H1 (cell line): ENCODE data around the gene SLC25A21. TPM values are rescaled to one million over a fixed set of nuclear protein-coding genes. Genes with fewer than 3 reads are reported as not detected.

Experiments used
- CTCF ChIA-PET: fragments of 300-600 bp; sonication (Branson Sonifier 250); formaldehyde crosslinking; loops from one replicate; lab custom pipeline; 2021; ENCODE audit not compliant: partially characterized antibody; lab: Charles Lee
- POLR2A ChIA-PET: fragments of 300-600 bp; sonication (Branson Sonifier 250); formaldehyde crosslinking; loops from one replicate; lab custom pipeline; 2021; ENCODE audit warnings: inconsistent platforms; ENCODE audit not compliant: partially characterized antibody; lab: Charles Lee
- DNase-seq, 2 experiments: peaks; one replicate each; pipeline versions ENCODE4 v3.0.0 to v3.0.0-alpha.2; 2010 to 2022; ENCODE audit warnings: low spot score in 2 of 2, low read depth in 1 of 2, mixed read lengths in 1 of 2
- FAIRE-seq: peaks from 2 replicates; lab custom pipeline; 2011; peaks lifted over from hg19 to GRCh38; lab: Jason Lieb, UNC
- H2AFZ ChIP-seq: 2 replicates; pipeline ENCODE4 v1.8.1; 2012; ENCODE audit warnings: low read length, inconsistent platforms
- H2AK5ac ChIP-seq: 2 replicates; pipeline ENCODE4 v1.6.1; 2013; ENCODE audit warnings: low read depth, low read length
- H2BK120ac ChIP-seq: replicated peaks from 2 replicates; pipeline ENCODE3; 2013; ENCODE audit warnings: low read depth, low read length, inconsistent platforms
- H2BK12ac ChIP-seq: 2 replicates; pipeline ENCODE4 v1.6.1; 2013; ENCODE audit warnings: low read depth, low read length
- H2BK15ac ChIP-seq: 2 replicates; pipeline ENCODE4 v1.6.1; 2013; ENCODE audit warnings: low read length
- H2BK20ac ChIP-seq: 2 replicates; pipeline ENCODE4 v1.6.1; 2013; ENCODE audit warnings: low read length
- H2BK5ac ChIP-seq: 2 replicates; pipeline ENCODE4 v1.6.1; 2013; ENCODE audit warnings: low read depth, low read length
- H3K14ac ChIP-seq: 2 replicates; pipeline ENCODE4 v1.6.1; 2013; ENCODE audit warnings: inconsistent platforms; ENCODE audit not compliant: insufficient read length
- H3K18ac ChIP-seq: 2 replicates; pipeline ENCODE4 v1.6.1; 2013; ENCODE audit warnings: low read length; ENCODE audit errors: extremely low read depth
- H3K23ac ChIP-seq: 2 replicates; pipeline ENCODE4 v1.6.1; 2013; ENCODE audit warnings: inconsistent platforms; ENCODE audit not compliant: insufficient read length
- H3K23me2 ChIP-seq: 2 replicates; pipeline ENCODE4 v1.6.1; 2013; ENCODE audit warnings: low read depth, low read length
- H3K27ac ChIP-seq: 2 replicates; pipeline ENCODE4 v1.6.1; 2011; ENCODE audit warnings: low read depth, low read length, inconsistent platforms
- H3K27me3 ChIP-seq, 4 experiments: replicated peaks in 1 of 4; 1 replicate in 1 of 4; 2 replicates in 3 of 4; pipeline versions ENCODE4 v1.6.1 to v1.8.1; 2011 to 2013; ENCODE audit warnings: low read length in 3 of 4, mild to moderate bottlenecking in 3 of 4, inconsistent platforms in 2 of 4, mixed read lengths in 2 of 4, moderate library complexity in 1 of 4; ENCODE audit not compliant: control insufficient read depth in 3 of 4, insufficient read depth in 3 of 4; ENCODE audit errors: extremely low read depth in 1 of 4
- H3K36me3 ChIP-seq, 4 experiments: 2 replicates each; pipeline versions ENCODE4 v1.6.1 to v1.8.1; 2011 to 2013; ENCODE audit warnings: mild to moderate bottlenecking in 4 of 4, low read length in 3 of 4, moderate library complexity in 2 of 4, control low read depth in 1 of 4, inconsistent platforms in 1 of 4; ENCODE audit not compliant: insufficient read depth in 4 of 4, control insufficient read depth in 2 of 4
- H3K4ac ChIP-seq: replicated peaks from 2 replicates; pipeline ENCODE3; 2013; ENCODE audit warnings: low read length, low read depth, mixed read lengths, inconsistent platforms; ENCODE audit not compliant: insufficient read length
- H3K4me1 ChIP-seq, 4 experiments: replicated peaks in 1 of 4; 1 replicate in 1 of 4; 2 replicates in 3 of 4; pipeline versions ENCODE4 v1.6.1 to v1.8.1; 2011 to 2013; ENCODE audit warnings: low read length in 3 of 4, inconsistent platforms in 2 of 4, mixed read lengths in 1 of 4; ENCODE audit not compliant: insufficient read depth in 4 of 4, control insufficient read depth in 3 of 4
- H3K4me2 ChIP-seq, 2 experiments: 2 replicates each; pipeline versions ENCODE4 v1.6.1 to v1.8.1; 2011 to 2013; ENCODE audit warnings: low read depth in 2 of 2, low read length in 2 of 2, control low read depth in 1 of 2, inconsistent platforms in 1 of 2, mild to moderate bottlenecking in 1 of 2; ENCODE audit not compliant: insufficient read depth in 1 of 2
- H3K4me3 ChIP-seq, 4 experiments: fragments of 200-600, 300-600 bp in 1 of 4; sonication (generic), shearing (Covaris generic), sonication (Bioruptor Twin) in 1 of 4; 2 replicates each; pipeline versions ENCODE4 v1.5.1 to v1.8.1; 2011 to 2016; ENCODE audit warnings: low read length in 4 of 4, low read depth in 3 of 4, control low read depth in 2 of 4, inconsistent platforms in 2 of 4, mild to moderate bottlenecking in 2 of 4, mixed read lengths in 1 of 4, moderate library complexity in 1 of 4; ENCODE audit not compliant: insufficient read depth in 2 of 4; ENCODE audit errors: extremely low read depth in 1 of 4
- H3K56ac ChIP-seq: replicated peaks from 2 replicates; pipeline ENCODE3; 2013; ENCODE audit warnings: low read depth, mild to moderate bottlenecking, mixed read lengths, low read length, inconsistent platforms; ENCODE audit not compliant: insufficient read length
- H3K79me1 ChIP-seq: 2 replicates; pipeline ENCODE4 v1.6.1; 2013; ENCODE audit warnings: low read depth, low read length, control low read depth
- H3K79me2 ChIP-seq, 2 experiments: 2 replicates each; pipeline versions ENCODE4 v1.6.1 to v1.8.1; 2012 to 2013; ENCODE audit warnings: low read length in 2 of 2, mild to moderate bottlenecking in 2 of 2, inconsistent platforms in 1 of 2; ENCODE audit not compliant: insufficient read depth in 2 of 2, control insufficient read depth in 1 of 2
- H3K9ac ChIP-seq, 4 experiments: replicated peaks in 1 of 4; 1 replicate in 1 of 4; 2 replicates in 3 of 4; pipeline versions ENCODE4 v1.6.1 to v1.8.1; 2011 to 2013; ENCODE audit warnings: low read depth in 3 of 4, low read length in 3 of 4, control low read depth in 2 of 4, mild to moderate bottlenecking in 2 of 4, moderate library complexity in 2 of 4, inconsistent platforms in 1 of 4; ENCODE audit errors: extremely low read depth in 1 of 4
- H3K9me3 ChIP-seq, 2 experiments: 2 replicates each; pipeline versions ENCODE4 v1.6.1 to v1.8.1; 2012 to 2013; ENCODE audit warnings: mild to moderate bottlenecking in 2 of 2, moderate library complexity in 2 of 2, control low read depth in 1 of 2, inconsistent platforms in 1 of 2, low read depth in 1 of 2, low read length in 1 of 2, mixed read lengths in 1 of 2; ENCODE audit not compliant: insufficient read depth in 2 of 2
- H4K20me1 ChIP-seq, 2 experiments: replicated peaks in 1 of 2; 2 replicates each; pipeline versions ENCODE3 to v1.8.1; 2011 to 2013; ENCODE audit warnings: inconsistent platforms in 2 of 2, low read length in 2 of 2, mild to moderate bottlenecking in 1 of 2; ENCODE audit not compliant: insufficient read depth in 2 of 2, control insufficient read depth in 1 of 2
- H4K5ac ChIP-seq: 2 replicates; pipeline ENCODE4 v1.6.1; 2013; ENCODE audit warnings: low read length, low read depth, mixed read lengths, inconsistent platforms; ENCODE audit not compliant: insufficient read length
- H4K8ac ChIP-seq: 2 replicates; pipeline ENCODE4 v1.8.0; 2013; ENCODE audit warnings: mild to moderate bottlenecking, moderate library complexity, low read length, inconsistent platforms; ENCODE audit not compliant: insufficient read depth; ENCODE audit errors: extremely low read depth
- H4K91ac ChIP-seq: replicated peaks from 2 replicates; pipeline ENCODE3; 2013; ENCODE audit warnings: low read length, mixed read lengths, inconsistent platforms; ENCODE audit not compliant: insufficient read length
- ASH2L ChIP-seq: fragments of 200-600, 300-600 bp; sonication (generic); IDR thresholded peaks from one replicate; pipeline ENCODE4 v1.7.1; 2017; ENCODE audit warnings: low read length
- GTF2F1 ChIP-seq: IDR thresholded peaks from 2 replicates; pipeline ENCODE4 v1.6.1; 2012; ENCODE audit warnings: low read depth, low read length, improper control_type of control experiment, borderline replicate concordance
- HDAC6 ChIP-seq: IDR thresholded peaks from one replicate; pipeline ENCODE4 v1.7.1; 2012; ENCODE audit warnings: low read depth, mild to moderate bottlenecking, inconsistent platforms, low read length, moderate library complexity
- JUN ChIP-seq: IDR thresholded peaks from 2 replicates; pipeline ENCODE4 v1.6.1; 2011; ENCODE audit warnings: low read depth, mild to moderate bottlenecking, improper control_type of control experiment, low read length
- KDM1A ChIP-seq: fragments of 200-600, 300-600 bp; sonication (generic); IDR thresholded peaks from 2 replicates; pipeline ENCODE4 v1.7.1; 2016; ENCODE audit warnings: mild to moderate bottlenecking, low read length, borderline replicate concordance
- MAFK ChIP-seq: IDR thresholded peaks from 2 replicates; pipeline ENCODE4 v1.6.1; 2012; ENCODE audit warnings: low read depth, mild to moderate bottlenecking, improper control_type of control experiment, low read length
- POU5F1 ChIP-seq: IDR thresholded peaks from 2 replicates; pipeline ENCODE4 v1.6.1; 2011; ENCODE audit warnings: low read depth, mild to moderate bottlenecking, low read length, moderate library complexity
- SP1 ChIP-seq: IDR thresholded peaks from 2 replicates; pipeline ENCODE4 v1.6.1; 2011; ENCODE audit warnings: low read depth, low read length
- SP2 ChIP-seq: IDR thresholded peaks from 2 replicates; pipeline ENCODE4 v1.6.1; 2012; ENCODE audit warnings: mild to moderate bottlenecking, low read length, inconsistent platforms
- WGBS, 2 experiments: shearing (Covaris generic) in 1 of 2; methylation state at CpG; one replicate each; pipeline versions ENCODE4 v1.1.6 to v1.1.7; 2013 to 2015; ENCODE audit warnings: low lambda C conversion rate in 2 of 2, mixed read lengths in 2 of 2, inconsistent platforms in 1 of 2, low coverage in 1 of 2, missing lambda C conversion rate in 1 of 2; ENCODE audit not compliant: insufficient replicate concordance in 2 of 2, insufficient coverage in 1 of 2, insufficient read length in 1 of 2; ENCODE audit errors: extremely low coverage in 1 of 2, missing lambda C conversion rate in 1 of 2; 5-methylcytosine and 5-hydroxymethylcytosine counted together
- polyA plus RNA-seq, 7 experiments: library from polyadenylated mRNA; depleted of rRNA in 3 of 7; stranded (reverse) in 5 of 7; unstranded in 2 of 7; fragments of >200 nt in 5 of 7; fragments of 200-250 nt in 2 of 7; gene quantifications; 1 replicate in 5 of 7; 2 replicates in 1 of 7; 4 replicates in 1 of 7; pipeline versions ENCODE4 v1.2.1 to v1.2.3, GENCODE V29; 2011 to 2013; ENCODE audit warnings: missing spikeins in 2 of 7, mixed read lengths in 2 of 7
- total RNA-seq: library from RNA; stranded (reverse); fragmentation: NEBNext Ultra II Directional; extraction: Animal tissue kit (Norgen Biotek cat#: 25700); gene quantifications from 2 replicates; pipeline ENCODE4 v1.2.1, GENCODE V29; 2021

SLC25A21 gene
- total and polyA plus RNA-seq, 2 of the 8 experiments (the other 6 are each of a cell fraction or from before 2014, with no cell fraction given): 6.9 to 15.7 TPM

- WGBS, 2 experiments: 93% methylated on average over 3 of the region's 3 CpGs; no CpG with 5 or more reads in 1 of the 2 experiments
- no peak overlapping the region for H3K14ac ChIP-seq
- no peaks in the 10 kb centered on the region for H3K4me1 ChIP-seq
- no peak overlapping the region for H3K4me3 ChIP-seq
- no peak for FAIRE-seq
- H2BK5ac ChIP-seq: no peak overlapping the region
- no peak overlapping the region for H2BK20ac ChIP-seq
- no peak overlapping the region for H4K5ac ChIP-seq
- H3K23me2 ChIP-seq: no peaks in the 10 kb centered on the region
- H3K56ac ChIP-seq: no peak overlapping the region
- H2BK12ac ChIP-seq: no peak overlapping the region
- no peak overlapping the region for H2BK120ac ChIP-seq
- TF ChIP-seq GTF2F1 (no peak), JUN (no peak), SP2 (no peak), MAFK (no peak), HDAC6 (no peak), ASH2L (no peak), POU5F1 (no peak), KDM1A (no peak), SP1 (no peak)
- TF ChIP-seq, all 59 proteins: peak for 0
- H3K4ac ChIP-seq: no peak overlapping the region
- no peaks in the 10 kb centered on the region; the same call in 1 of the 2 replicates for H3K79me1 ChIP-seq
- H4K20me1 ChIP-seq: no peaks in the 10 kb centered on the region
- no peaks in the 10 kb centered on the region; a peak in 1 of 8 replicates for H3K36me3 ChIP-seq
- no peak overlapping the region for H3K4me2 ChIP-seq
- no peak overlapping the region for H2AFZ ChIP-seq
- ChIA-PET POLR2A (no interaction called here), CTCF (interaction anchor here (1.2 to 2.7 kb wide), 3 partner anchors 16 to 559 kb away, joined by 3 to 8 read pairs (median 4); no protein-coding TSS in a partner anchor)
- H3K9ac ChIP-seq: no peak overlapping the region
- DNase-seq: no peak
- H3K18ac ChIP-seq: no peak overlapping the region
- H2AK5ac ChIP-seq: no peak overlapping the region
- no peaks in the 10 kb centered on the region for H3K9me3 ChIP-seq
- no peak overlapping the region for H2BK15ac ChIP-seq
- no peak overlapping the region for H3K27ac ChIP-seq
- no peak overlapping the region for H4K91ac ChIP-seq
- H3K23ac ChIP-seq: no peak overlapping the region
- H3K79me2 ChIP-seq: peaks cover 0 to 3% of the 10 kb centered on the region in 2 experiments; a peak in 2 of 4 replicates
- no peak overlapping the region for H4K8ac ChIP-seq
- H3K27me3 ChIP-seq: no peaks in the 10 kb centered on the region
Observed at GRCh38 chr14:37215345-37215744, 42.9 kb upstream of the SLC25A21 start.
